Inflammatory macrophage (primary cell): Measurements from ENCODE around the gene CNTNAP4.

Experiments used
- DNase-seq, 2 donors: peaks; one replicate each; pipeline ENCODE4 v3.0.0-alpha.2; 2020 to 2022

Gene CNTNAP4

GRCh38 chr16:76309639-76310335, 32.6 kb downstream of the CNTNAP4 start:
- DNase-seq: no peak

GRCh38 chr16:76311260-76311659, 34.1 kb downstream of the CNTNAP4 start:
- no peak for DNase-seq

- DNase-seq: no peak
Observed at GRCh38 chr16:76318565-76318964, 41.4 kb downstream of the CNTNAP4 start.

- DNase-seq: no peak
Observed at GRCh38 chr16:76329106-76329505, 51.9 kb downstream of the CNTNAP4 start.

GRCh38 chr16:76335180-76335974, 58.2 kb downstream of the CNTNAP4 start:
- DNase-seq: no peak

- DNase-seq: no peak
Observed at GRCh38 chr16:76336112-76336511, 58.9 kb downstream of the CNTNAP4 start.

GRCh38 chr16:76338472-76338871, 61.3 kb downstream of the CNTNAP4 start:
- no peak for DNase-seq

GRCh38 chr16:76343769-76344168, 66.6 kb downstream of the CNTNAP4 start:
- DNase-seq: no peak

- DNase-seq: no peak
Observed at GRCh38 chr16:76345163-76345661, 68.0 kb downstream of the CNTNAP4 start.

GRCh38 chr16:76346210-76346609, 69.0 kb downstream of the CNTNAP4 start:
- no peak for DNase-seq

GRCh38 chr16:76351441-76351840, 74.2 kb downstream of the CNTNAP4 start:
- DNase-seq: no peak

GRCh38 chr16:76360404-76360803, 83.2 kb downstream of the CNTNAP4 start:
- no peak for DNase-seq

- DNase-seq: no peak
Observed at GRCh38 chr16:76370344-76370743, 93.1 kb downstream of the CNTNAP4 start.

GRCh38 chr16:76371441-76371840, 94.2 kb downstream of the CNTNAP4 start:
- no peak for DNase-seq

GRCh38 chr16:76373998-76374397, 96.8 kb downstream of the CNTNAP4 start:
- DNase-seq: no peak

GRCh38 chr16:76376988-76377387, 99.8 kb downstream of the CNTNAP4 start:
- DNase-seq: no peak

GRCh38 chr16:76378020-76378419, 100.8 kb downstream of the CNTNAP4 start:
- no peak for DNase-seq

- no peak for DNase-seq
Observed at GRCh38 chr16:76381096-76381495, 103.9 kb downstream of the CNTNAP4 start.

GRCh38 chr16:76385601-76386230, 108.5 kb downstream of the CNTNAP4 start:
- no peak for DNase-seq

- DNase-seq: peak in 1 of 2 donors; percentile 4
Observed at GRCh38 chr16:76386784-76387183, 109.6 kb downstream of the CNTNAP4 start.

GRCh38 chr16:76387994-76388393, 110.8 kb downstream of the CNTNAP4 start:
- DNase-seq: no peak

- no peak for DNase-seq
Observed at GRCh38 chr16:76389126-76389525, 111.9 kb downstream of the CNTNAP4 start.

GRCh38 chr16:76390476-76390875, 113.3 kb downstream of the CNTNAP4 start:
- DNase-seq: no peak
